ENCODE results near the gene NDUFB8. TPM values are rescaled to one million over a fixed set of nuclear protein-coding genes. Genes with fewer than 3 reads are reported as not detected.

The NDUFB8 gene
- total and polyA plus RNA-seq, 10 of the 15 experiments (the other 5 are each of a cell fraction or from before 2014, with no cell fraction given), result 180 to 572 (median 382) TPM

DNA sequence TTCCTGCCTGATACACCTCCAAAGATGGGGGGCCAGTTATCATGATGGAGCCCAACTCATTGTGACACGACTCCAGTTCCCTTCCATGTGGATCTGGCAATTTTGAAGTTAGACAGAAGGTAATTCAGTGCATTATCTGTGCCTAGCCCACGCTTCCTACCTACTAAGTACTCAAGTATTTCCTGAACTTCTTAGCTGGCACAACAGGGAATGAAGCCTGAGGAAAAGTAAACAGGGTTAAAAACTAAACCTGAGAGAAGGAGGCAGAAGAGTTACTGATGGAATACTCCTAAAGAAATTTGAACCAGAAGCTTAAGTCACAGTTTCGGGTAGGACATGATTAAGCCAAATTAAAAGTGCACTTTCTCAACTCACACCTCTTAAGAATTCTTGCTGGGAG lies 8.9 kb downstream of the NDUFB8 start:
- ChIA-PET CTCF (interaction anchor here (0.6 to 3.8 kb wide), 4 partner anchors 12 to 89 kb away, joined by 3 to 16 read pairs (median 4); partner anchors contain the start of gene HIF1AN), POLR2A (no interaction called here), RAD21 (ENCODE audit: unreplicated experiment) (no interaction called here), SMC1A (ENCODE audit: uncharacterized antibody, unreplicated experiment) (interaction anchor here (2.1 kb wide), 1 partner anchor 15 kb away, joined by 8 read pairs; the partner anchor contains the start of gene HIF1AN)
- Histone ChIP-seq H3K9me3 (replicated peaks; ENCODE audit: control insufficient read depth, insufficient read depth, low read length) (no peaks in the 10 kb centered on the region), H2AFZ (ENCODE audit: control insufficient read depth, low read depth, low read length) (no peak overlapping the region), H3K27me3 (replicated peaks in 1 of 2; ENCODE audit: control insufficient read depth in 2 of 2, insufficient read depth in 2 of 2, low read length in 1 of 2) (no peaks in the 10 kb centered on the region), H3K4me1 (ENCODE audit: control insufficient read depth, insufficient read depth, low read length) (no peaks in the 10 kb centered on the region), H3K79me2 (ENCODE audit: control insufficient read depth, insufficient read depth, low read length) (no peaks in the 10 kb centered on the region), H3K4me3 (no peak overlapping the region), H3K4me2 (ENCODE audit: control insufficient read depth, insufficient read depth) (no peak overlapping the region), H3K27ac (ENCODE audit: control insufficient read depth, insufficient read depth) (no peak overlapping the region), H4K20me1 (ENCODE audit: control insufficient read depth, insufficient read depth) (no peaks in the 10 kb centered on the region), H3K9ac (ENCODE audit: control insufficient read depth, insufficient read depth, low read length) (no peak overlapping the region), H3K36me3 (ENCODE audit: control insufficient read depth in 2 of 2, insufficient read depth in 2 of 2, low read length in 1 of 2) (peaks cover 6 to 15% of the 10 kb centered on the region in 2 experiments; a peak in 3 of 4 replicates)
- FAIRE-seq (no peak), ATAC-seq (no peak), DNase-seq (ENCODE audit: low read depth, low spot score) (no peak)
- WGBS (ENCODE audit: insufficient coverage, insufficient replicate concordance, low lambda C conversion rate, missing lambda C conversion rate), result 99% methylated on average over 3 of the region's 3 CpGs
- intact Hi-C loops (cut with micrococcal nuclease; ENCODE audit: unreplicated experiment) (no loop called here), in situ Hi-C loops (cut with MboI) (no loop called here)
- TF ChIP-seq, protein P1, sequence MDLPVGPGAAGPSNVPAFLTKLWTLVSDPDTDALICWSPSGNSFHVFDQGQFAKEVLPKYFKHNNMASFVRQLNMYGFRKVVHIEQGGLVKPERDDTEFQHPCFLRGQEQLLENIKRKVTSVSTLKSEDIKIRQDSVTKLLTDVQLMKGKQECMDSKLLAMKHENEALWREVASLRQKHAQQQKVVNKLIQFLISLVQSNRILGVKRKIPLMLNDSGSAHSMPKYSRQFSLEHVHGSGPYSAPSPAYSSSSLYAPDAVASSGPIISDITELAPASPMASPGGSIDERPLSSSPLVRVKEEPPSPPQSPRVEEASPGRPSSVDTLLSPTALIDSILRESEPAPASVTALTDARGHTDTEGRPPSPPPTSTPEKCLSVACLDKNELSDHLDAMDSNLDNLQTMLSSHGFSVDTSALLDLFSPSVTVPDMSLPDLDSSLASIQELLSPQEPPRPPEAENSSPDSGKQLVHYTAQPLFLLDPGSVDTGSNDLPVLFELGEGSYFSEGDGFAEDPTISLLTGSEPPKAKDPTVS (IDR thresholded peaks at IDR 0.05; ENCODE audit: low read depth, low read length), result no peak
- no peak for TF ChIP-seq TBL1XR1 (IDR thresholded peaks at IDR 0.05; ENCODE audit: low read depth, low read length)
- no peak for TF ChIP-seq ZNF592 (IDR thresholded peaks at IDR 0.05)
- no peak for TF ChIP-seq HDAC2 (IDR thresholded peaks at IDR 0.05)
- no peak for TF ChIP-seq JUND (IDR thresholded peaks at IDR 0.05; ENCODE audit: low read depth, low read length)
- TF ChIP-seq SREBF2 (IDR thresholded peaks at IDR 0.05; ENCODE audit: low read length), result no peak
- no peak for TF ChIP-seq ZZZ3 (IDR thresholded peaks at IDR 0.05; ENCODE audit: control insufficient read depth, insufficient read length, low read depth)
- TF ChIP-seq ZNF622 (IDR thresholded peaks at IDR 0.05), result no peak
- TF ChIP-seq STAT1 (conservative IDR thresholded peaks at IDR 0.05), result no peak
- no peak for TF ChIP-seq BACH1 (IDR thresholded peaks at IDR 0.05; ENCODE audit: borderline replicate concordance)
- TF ChIP-seq, protein P2, sequence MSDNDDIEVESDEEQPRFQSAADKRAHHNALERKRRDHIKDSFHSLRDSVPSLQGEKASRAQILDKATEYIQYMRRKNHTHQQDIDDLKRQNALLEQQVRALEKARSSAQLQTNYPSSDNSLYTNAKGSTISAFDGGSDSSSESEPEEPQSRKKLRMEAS (IDR thresholded peaks at IDR 0.05; ENCODE audit: low read depth, low read length), result no peak
- BruUV-seq (replicated peaks), result no TSS peak

All from GM12878 (cell line).